ENCODE data around the gene SCLY.

Gene SCLY

DNA sequence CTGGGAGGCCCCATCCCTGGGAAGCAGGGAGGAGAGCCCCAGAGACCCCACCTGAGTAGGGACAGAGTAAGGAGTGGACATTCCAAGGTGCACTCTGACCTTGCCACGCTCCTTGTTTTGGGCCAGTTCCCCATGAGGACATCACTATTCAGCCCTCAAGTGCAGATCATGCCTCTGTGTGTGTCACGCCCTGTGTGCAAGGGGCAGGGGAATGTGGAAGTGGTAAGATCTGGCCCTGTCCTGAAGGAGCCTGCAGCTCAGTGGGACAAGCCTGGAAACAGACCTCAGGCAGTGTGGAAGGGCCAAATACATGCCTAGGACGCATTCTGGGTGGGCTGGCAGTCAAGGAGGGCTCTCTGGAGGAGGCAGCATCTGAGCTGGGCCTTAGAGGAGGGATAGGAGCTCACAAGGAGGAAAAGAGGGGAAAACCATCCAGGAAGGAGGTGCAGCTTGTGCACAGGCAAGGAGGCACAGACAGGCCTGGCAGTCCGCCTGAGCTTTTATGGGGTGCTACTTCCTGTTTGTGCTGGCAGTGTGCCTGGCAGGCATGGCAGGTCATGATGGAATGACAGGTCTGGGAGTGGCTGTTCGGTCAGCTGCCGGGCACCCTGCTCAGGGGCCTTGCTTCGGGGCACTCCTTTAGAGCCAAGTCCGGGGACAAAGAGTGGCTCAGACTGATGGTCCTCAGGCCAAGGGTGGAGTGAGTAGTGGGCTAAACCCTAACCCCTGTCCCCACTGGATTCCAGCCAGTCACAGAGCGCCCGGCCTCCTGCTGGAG is 80.9 kb downstream of the SCLY start:
- DNase-seq: no peak

- no peak for DNase-seq
These were observed 81.8 kb downstream of the SCLY start for GRCh38 chr2:238142382-238143205.

DNA sequence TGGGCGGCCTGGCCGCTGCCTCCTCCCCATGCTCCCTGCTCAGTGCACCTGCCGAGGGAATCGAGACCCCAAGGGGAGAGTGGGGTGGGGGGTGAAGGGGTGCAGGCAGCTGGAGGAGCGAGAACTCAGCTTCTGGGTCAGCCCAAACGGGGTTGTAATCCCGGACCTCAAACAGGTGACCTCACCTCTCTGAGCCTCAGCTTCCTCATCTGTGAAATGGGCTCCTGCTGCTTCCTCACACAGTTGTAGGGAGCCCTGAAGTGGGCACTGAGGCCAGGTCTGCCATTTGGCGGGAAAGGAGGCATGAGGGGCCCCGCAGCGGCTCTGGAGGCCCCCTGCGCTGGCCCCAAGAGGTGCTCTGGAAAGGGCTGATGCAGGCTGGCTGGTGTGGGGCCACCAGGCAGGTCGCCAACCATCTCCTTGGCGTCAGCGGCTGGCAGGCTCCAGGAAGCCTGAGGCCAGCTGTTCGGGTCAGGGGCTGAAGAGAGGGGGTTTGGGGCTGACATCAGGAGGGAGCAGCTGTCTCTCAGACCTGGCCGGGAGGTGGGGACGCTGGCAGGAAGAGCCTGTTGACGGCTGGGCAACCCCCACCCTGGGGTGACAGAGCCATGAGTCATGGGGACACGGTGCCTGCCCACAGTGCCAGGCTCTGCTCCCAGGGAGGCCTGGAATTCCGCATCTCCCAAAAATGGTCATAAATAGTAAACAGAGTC is 82.6 kb downstream of the SCLY start:
- no peak for DNase-seq

GRCh38 chr2:238144262-238144661 is 83.5 kb downstream of the SCLY start:
- DNase-seq: no peak

- DNase-seq: no peak
These were observed 84.2 kb downstream of the SCLY start for GRCh38 chr2:238145046-238145445.

GRCh38 chr2:238145851-238146250 is 85.0 kb downstream of the SCLY start:
- no peak for DNase-seq

- DNase-seq: no peak
These were observed 86.2 kb downstream of the SCLY start for GRCh38 chr2:238146884-238147544.

DNA sequence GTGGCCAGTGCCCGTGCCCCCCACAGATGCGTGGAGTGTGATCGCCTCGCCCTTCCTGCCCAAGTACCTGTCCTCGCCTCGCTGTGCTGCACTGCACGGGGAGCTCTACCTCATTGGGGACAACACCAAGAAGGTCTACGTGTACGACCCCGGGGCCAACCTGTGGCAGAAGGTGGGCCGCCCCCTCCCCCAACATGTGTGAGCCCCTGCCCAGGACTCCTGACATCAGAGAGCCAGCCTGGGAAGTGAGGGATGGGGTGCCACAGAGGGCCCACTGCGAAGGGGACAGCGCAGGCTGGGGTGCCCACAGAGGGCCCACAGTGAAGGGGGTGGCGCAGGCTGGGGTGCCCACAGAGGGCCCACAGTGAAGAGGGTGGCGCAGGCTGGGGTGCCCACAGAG is 88.2 kb downstream of the SCLY start:
- no peak for DNase-seq
